ENCODE results near the gene KRT74. TPM values are rescaled to one million over a fixed set of nuclear protein-coding genes. Genes with fewer than 3 reads are reported as not detected.

Gene KRT74
- total and polyA plus RNA-seq, 2 donors, result not detected

GRCh38 chr12:52577316-52577715 lies 3.7 kb upstream of the KRT74 start:
- no peak overlapping the region for H3K27ac ChIP-seq (ENCODE audit: low read depth)
- H3K4me1 ChIP-seq (ENCODE audit: insufficient read depth), result no peaks in the 10 kb centered on the region
- WGBS, result 96% methylated on average over 8 of the region's 8 CpGs
- DNase-seq (ENCODE audit: extremely low spot score), result no peak
- no peak overlapping the region for H3K4me3 ChIP-seq (ENCODE audit: low read depth, low read length)
- no peaks in the 10 kb centered on the region for H3K36me3 ChIP-seq (ENCODE audit: insufficient read depth)

- H3K4me1 ChIP-seq (ENCODE audit: insufficient read depth), result no peaks in the 10 kb centered on the region
- no peak overlapping the region for H3K4me3 ChIP-seq (ENCODE audit: low read depth, low read length)
- 94% methylated on average over 3 of the region's 3 CpGs for WGBS
- DNase-seq (ENCODE audit: extremely low spot score), result no peak
- H3K36me3 ChIP-seq (ENCODE audit: insufficient read depth), result no peaks in the 10 kb centered on the region
- H3K27ac ChIP-seq (ENCODE audit: low read depth), result no peak overlapping the region
Measured at GRCh38 chr12:52575948-52576347, 2.3 kb upstream of the KRT74 start.

- Histone ChIP-seq H3K27ac (ENCODE audit: low read depth) (no peak overlapping the region), H3K36me3 (ENCODE audit: insufficient read depth) (no peaks in the 10 kb centered on the region), H3K4me1 (ENCODE audit: insufficient read depth) (no peaks in the 10 kb centered on the region), H3K4me3 (ENCODE audit: low read depth, low read length) (no peak overlapping the region)
- 96% methylated on average over 9 of the region's 9 CpGs for WGBS
- DNase-seq (ENCODE audit: extremely low spot score), result no peak
Measured at GRCh38 chr12:52575256-52575655, 1.6 kb upstream of the KRT74 start.

DNA sequence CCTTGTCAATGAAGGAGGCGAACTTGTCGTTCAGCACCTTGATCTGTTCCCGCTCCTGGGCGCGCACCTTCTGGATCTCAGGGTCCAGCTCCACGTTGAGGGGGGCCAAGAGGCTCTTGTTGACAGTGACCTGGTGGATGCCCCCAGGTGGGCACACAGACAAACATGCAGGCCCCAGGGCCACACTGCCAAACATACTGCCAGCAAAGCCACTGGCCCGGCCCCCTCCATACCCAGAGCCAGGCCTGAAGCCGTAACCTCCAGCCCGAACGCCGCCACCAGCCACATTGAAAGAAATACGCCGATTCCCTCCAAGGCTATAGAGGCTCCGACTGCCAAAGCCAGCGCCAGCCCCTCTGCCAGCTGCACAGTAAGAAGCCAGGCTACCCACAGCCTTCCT lies 337 bp downstream of the KRT74 start:
- Histone ChIP-seq H3K4me3 (ENCODE audit: low read depth, low read length) (no peak overlapping the region), H3K36me3 (ENCODE audit: insufficient read depth) (no peaks in the 10 kb centered on the region), H3K27ac (ENCODE audit: low read depth) (no peak overlapping the region), H3K4me1 (ENCODE audit: insufficient read depth) (no peaks in the 10 kb centered on the region)
- no peak for DNase-seq (ENCODE audit: extremely low spot score)
- 91% methylated on average over 15 of the region's 15 CpGs for WGBS

- WGBS, result 95% methylated on average over 10 of the region's 10 CpGs
- Histone ChIP-seq H3K4me1 (ENCODE audit: insufficient read depth) (no peaks in the 10 kb centered on the region), H3K4me3 (ENCODE audit: low read depth, low read length) (no peak overlapping the region), H3K27ac (ENCODE audit: low read depth) (no peak overlapping the region), H3K36me3 (ENCODE audit: insufficient read depth) (no peaks in the 10 kb centered on the region)
- DNase-seq (ENCODE audit: extremely low spot score), result no peak
Measured at GRCh38 chr12:52570511-52570910, 3.1 kb downstream of the KRT74 start.

GRCh38 chr12:52568111-52568510 lies 5.5 kb downstream of the KRT74 start:
- H3K4me1 ChIP-seq (ENCODE audit: insufficient read depth), result no peaks in the 10 kb centered on the region
- no peak overlapping the region for H3K27ac ChIP-seq (ENCODE audit: low read depth)
- 88% methylated on average over 12 of the region's 12 CpGs for WGBS
- no peaks in the 10 kb centered on the region for H3K36me3 ChIP-seq (ENCODE audit: insufficient read depth)
- DNase-seq (ENCODE audit: extremely low spot score), result no peak
- H3K4me3 ChIP-seq (ENCODE audit: low read depth, low read length), result no peak overlapping the region

DNA sequence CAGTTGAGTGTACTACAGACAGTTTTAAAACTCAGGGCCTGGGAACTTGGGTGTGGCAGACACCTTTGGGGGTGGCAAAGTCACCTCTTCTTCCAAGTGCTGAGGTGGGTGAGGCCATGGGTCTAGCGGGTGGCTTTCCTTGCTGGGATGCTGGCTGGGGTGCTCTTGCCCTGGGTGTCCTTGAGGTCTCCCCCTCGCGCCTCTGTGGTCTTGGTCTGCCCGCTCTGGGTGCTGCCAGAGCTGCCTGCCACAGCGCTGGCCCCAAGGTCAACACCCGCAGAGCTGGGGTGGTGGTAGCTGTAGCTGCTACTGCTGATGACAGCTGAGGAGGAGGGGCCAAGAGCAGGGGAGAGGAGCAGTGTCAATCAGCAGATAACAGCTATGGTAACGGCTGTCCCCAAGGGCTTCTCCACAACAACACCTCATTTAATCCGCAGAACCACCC lies 6.8 kb downstream of the KRT74 start:
- WGBS, result 77% methylated on average over 8 of the region's 8 CpGs
- no peaks in the 10 kb centered on the region for H3K36me3 ChIP-seq (ENCODE audit: insufficient read depth)
- no peak overlapping the region for H3K27ac ChIP-seq (ENCODE audit: low read depth)
- DNase-seq (ENCODE audit: extremely low spot score), result no peak
- no peak overlapping the region for H3K4me3 ChIP-seq (ENCODE audit: low read depth, low read length)
- no peaks in the 10 kb centered on the region for H3K4me1 ChIP-seq (ENCODE audit: insufficient read depth)

DNA sequence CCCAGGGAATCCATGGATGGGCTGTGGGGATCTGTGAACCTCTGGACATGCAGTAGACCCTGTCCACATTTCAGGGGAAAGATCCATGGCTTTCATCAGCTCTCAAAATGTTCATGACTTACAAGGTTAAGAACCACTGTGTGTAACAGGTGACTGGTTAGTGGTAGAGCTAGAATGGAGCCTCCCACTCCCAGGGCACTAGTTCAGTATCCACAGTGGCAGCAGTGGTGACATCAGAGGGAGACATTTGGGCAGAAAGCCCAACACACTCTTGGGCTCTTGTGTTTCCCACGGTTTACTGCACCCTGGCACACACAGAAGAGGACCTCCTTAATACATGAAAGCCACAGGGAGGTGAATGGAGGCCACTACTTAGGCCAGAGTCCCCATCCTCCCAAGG lies 9.1 kb downstream of the KRT74 start:
- H3K36me3 ChIP-seq (ENCODE audit: insufficient read depth), result no peaks in the 10 kb centered on the region
- no peak overlapping the region for H3K27ac ChIP-seq (ENCODE audit: low read depth)
- no peak overlapping the region for H3K4me3 ChIP-seq (ENCODE audit: low read depth, low read length)
- H3K4me1 ChIP-seq (ENCODE audit: insufficient read depth), result no peaks in the 10 kb centered on the region
- no peak for DNase-seq (ENCODE audit: extremely low spot score)
- 75% methylated on average over 1 of the region's 1 CpG for WGBS

DNA sequence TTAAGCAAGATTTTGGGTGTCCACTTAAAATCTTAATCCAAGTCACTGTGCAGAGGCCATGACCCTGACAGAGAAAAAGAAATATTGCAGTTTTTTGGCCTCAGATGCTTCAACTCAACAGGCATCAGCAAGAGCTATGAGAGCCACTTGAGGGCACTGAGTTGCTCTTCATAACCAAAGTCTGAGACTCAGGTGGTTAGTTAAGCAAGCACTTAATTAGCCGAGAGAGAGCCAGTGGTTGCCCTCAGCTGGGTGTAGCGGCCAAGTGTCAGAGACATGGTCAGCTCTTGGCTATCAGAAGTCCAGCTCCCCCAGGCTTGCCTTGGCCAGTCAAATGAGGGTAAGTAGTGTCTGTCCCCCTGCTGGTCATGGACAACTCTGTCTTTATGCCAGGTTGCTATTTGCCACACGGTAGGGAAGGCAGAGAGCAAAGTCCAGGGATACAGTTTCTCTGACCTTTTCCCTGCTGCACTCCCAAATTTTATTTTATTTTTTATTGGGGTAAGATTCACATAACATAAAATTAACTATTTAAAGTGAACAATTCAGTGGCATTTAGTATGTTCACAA lies 11.7 kb downstream of the KRT74 start:
- H3K4me1 ChIP-seq (ENCODE audit: insufficient read depth), result no peaks in the 10 kb centered on the region
- no peak for DNase-seq (ENCODE audit: extremely low spot score)
- H3K4me3 ChIP-seq (ENCODE audit: low read depth, low read length), result no peak overlapping the region
- no peak overlapping the region for H3K27ac ChIP-seq (ENCODE audit: low read depth)
- 76% methylated on average over 3 of the region's 3 CpGs for WGBS
- no peaks in the 10 kb centered on the region for H3K36me3 ChIP-seq (ENCODE audit: insufficient read depth)

- H3K27ac ChIP-seq (ENCODE audit: low read depth), result no peak overlapping the region
- H3K36me3 ChIP-seq (ENCODE audit: insufficient read depth), result no peaks in the 10 kb centered on the region
- DNase-seq (ENCODE audit: extremely low spot score), result no peak
- no peaks in the 10 kb centered on the region for H3K4me1 ChIP-seq (ENCODE audit: insufficient read depth)
- no peak overlapping the region for H3K4me3 ChIP-seq (ENCODE audit: low read depth, low read length)
- WGBS, result 81% methylated on average over 4 of the region's 4 CpGs
Measured at GRCh38 chr12:52559979-52560378, 13.7 kb downstream of the KRT74 start.

DNA sequence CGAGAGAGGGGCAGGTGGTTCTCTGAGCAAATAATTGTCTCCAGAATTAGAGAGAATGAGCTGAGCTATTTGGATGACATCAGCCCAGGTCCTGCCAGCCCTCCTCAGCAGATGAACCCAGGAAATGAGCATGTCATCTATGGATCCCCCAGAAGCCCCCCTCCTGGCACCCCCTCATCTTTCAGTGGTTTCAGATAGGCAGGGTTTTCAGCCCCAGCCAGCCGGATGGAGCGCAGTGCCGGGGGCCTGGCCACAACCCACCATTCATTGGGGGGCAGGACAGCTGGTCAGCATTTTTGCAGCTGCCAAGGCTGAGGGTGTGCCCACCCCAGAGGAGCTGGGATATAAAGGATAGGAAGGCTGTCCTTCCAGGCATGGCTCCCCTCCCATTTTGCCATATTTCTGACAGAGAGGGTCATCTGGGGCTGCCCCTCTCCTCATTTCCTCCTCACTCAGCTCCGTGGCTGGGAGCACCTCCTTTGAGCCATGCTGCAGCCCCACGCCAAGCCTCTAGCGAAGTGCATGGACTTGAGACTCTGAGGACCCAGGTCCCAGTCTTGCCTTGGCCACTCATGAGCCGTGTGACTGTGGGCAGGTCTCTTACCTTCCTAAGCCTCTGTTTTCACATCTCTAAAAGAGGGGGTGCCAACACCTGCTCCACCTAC lies 14.7 kb downstream of the KRT74 start:
- Histone ChIP-seq H3K36me3 (ENCODE audit: insufficient read depth) (no peaks in the 10 kb centered on the region), H3K4me3 (ENCODE audit: low read depth, low read length) (no peak overlapping the region), H3K4me1 (ENCODE audit: insufficient read depth) (no peaks in the 10 kb centered on the region), H3K27ac (ENCODE audit: low read depth) (no peak overlapping the region)
- 74% methylated on average over 8 of the region's 8 CpGs for WGBS
- no peak for DNase-seq (ENCODE audit: extremely low spot score)

DNA sequence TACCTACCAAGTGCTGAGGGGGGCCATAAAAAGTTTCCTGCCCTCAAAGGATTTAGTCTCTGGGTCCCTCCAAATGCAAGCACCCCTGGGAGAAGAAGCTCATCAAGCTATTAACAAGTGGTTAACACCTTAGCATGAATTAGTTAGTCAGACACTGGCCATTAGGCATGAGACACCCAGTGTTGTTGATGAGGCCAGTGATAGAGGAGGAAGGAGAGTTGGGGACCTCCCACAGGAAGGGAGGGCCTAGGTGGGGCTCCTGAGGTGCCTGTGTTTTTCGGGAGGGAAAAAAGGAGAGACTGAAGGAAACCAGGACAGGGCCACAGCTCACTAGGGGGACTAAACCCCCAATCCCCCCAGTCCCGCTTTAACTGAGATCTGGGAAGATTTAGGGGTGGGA lies 16.2 kb downstream of the KRT74 start:
- 75% methylated on average over 2 of the region's 2 CpGs for WGBS

DNA sequence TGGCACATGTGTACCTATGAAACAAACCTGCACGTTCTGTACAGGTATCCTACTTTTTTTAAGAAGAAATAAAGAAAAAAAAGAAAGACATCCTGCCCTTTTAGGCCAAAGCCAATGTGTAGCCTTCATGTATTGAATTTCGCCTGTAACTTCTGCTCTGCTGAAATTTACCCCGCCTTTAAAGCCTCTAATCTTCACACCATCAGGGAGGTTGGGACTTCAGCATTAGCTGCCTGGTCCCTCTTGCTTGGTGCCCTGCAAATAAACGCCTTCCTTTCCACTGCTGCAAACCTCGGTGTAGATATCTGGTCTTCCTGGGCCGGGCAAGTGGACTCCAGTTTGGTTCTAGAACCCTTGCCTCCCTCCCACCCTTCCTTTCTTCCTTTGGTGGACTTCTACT lies 18.1 kb downstream of the KRT74 start:
- DNase-seq (ENCODE audit: extremely low spot score), result no peak
- WGBS, result 84% methylated on average over 6 of the region's 6 CpGs
- no peaks in the 10 kb centered on the region for H3K4me1 ChIP-seq (ENCODE audit: insufficient read depth)

More for the DNA sequence above, 16.2 kb downstream of the KRT74 start:
- Histone ChIP-seq H3K27ac (ENCODE audit: low read depth) (no peak overlapping the region), H3K4me3 (ENCODE audit: low read depth, low read length) (no peak overlapping the region), H3K4me1 (ENCODE audit: insufficient read depth) (no peaks in the 10 kb centered on the region), H3K36me3 (ENCODE audit: insufficient read depth) (no peaks in the 10 kb centered on the region)
- DNase-seq (ENCODE audit: extremely low spot score), result no peak

GRCh38 chr12:52552681-52553195 lies 20.9 kb downstream of the KRT74 start, which contains the start of gene KRT71:
KRT71 (minus strand) TSS chr12:52553145; CDS start chr12:52553077, 68 bp downstream.
- H3K4me3 ChIP-seq (ENCODE audit: low read depth, low read length), result no peak within 1 kb of the TSS
- no peak within 1 kb of the TSS for H3K27ac ChIP-seq (ENCODE audit: low read depth)
- no peaks in the 10 kb centered on the region for H3K4me1 ChIP-seq (ENCODE audit: insufficient read depth)
- DNase-seq (ENCODE audit: extremely low spot score), result no peak
- 88% methylated on average over 14 of the region's 14 CpGs for WGBS
- no peaks in the 10 kb centered on the region for H3K36me3 ChIP-seq (ENCODE audit: insufficient read depth)

More for the DNA sequence above, 18.1 kb downstream of the KRT74 start:
- Histone ChIP-seq H3K27ac (ENCODE audit: low read depth) (no peak overlapping the region), H3K36me3 (ENCODE audit: insufficient read depth) (no peaks in the 10 kb centered on the region), H3K4me3 (ENCODE audit: low read depth, low read length) (no peak overlapping the region)
